GM12878 (cell line): ENCODE data around the gene ZNF79. TPM values are rescaled to one million over a fixed set of nuclear protein-coding genes. Genes with fewer than 3 reads are reported as not detected.

Experiments used
- ATAC-seq: fragments of 200-7000 bp; cut with Tn5 transposase; 3 replicates; pipeline ENCODE4 v1.9.1; 2020; ENCODE audit warnings: mild to moderate bottlenecking, moderate library complexity
- BruUV-seq: library from RNA; stranded (reverse); fragments of 400-500 nt; replicated peaks from 2 replicates; lab custom pipeline; 2021; lab: Mats Ljungman, UMichigan
- CTCF ChIA-PET: fragments of 300-600 bp; sonication (Branson Sonifier 250); formaldehyde crosslinking; extraction: SDS; loops from one replicate; lab custom pipeline; 2021; ENCODE audit warnings: inconsistent platforms; lab: Yijun Ruan, JAX
- POLR2A ChIA-PET: fragments of 350-600 bp; formaldehyde crosslinking; extraction: SDS; loops from one replicate; lab custom pipeline; 2021; ENCODE audit warnings: inconsistent platforms; lab: Charles Lee
- RAD21 ChIA-PET: fragments of 300-600 bp; sonication (Branson Sonifier 250); formaldehyde crosslinking; loops from one replicate; lab custom pipeline; 2023; ENCODE audit warnings: antibody characterized with exemption; ENCODE audit not compliant: unreplicated experiment; lab: Charles Lee
- SMC1A ChIA-PET: fragments of 300-600 bp; sonication (Branson Sonifier 250); formaldehyde crosslinking; loops from one replicate; lab custom pipeline; 2023; ENCODE audit not compliant: unreplicated experiment, uncharacterized antibody; lab: Charles Lee
- DNase-seq: peaks from one replicate; pipeline ENCODE4 v3.0.0-alpha.2; 2011; ENCODE audit warnings: low read depth, low spot score
- FAIRE-seq: peaks from 3 replicates; lab custom pipeline; 2011; peaks lifted over from hg19 to GRCh38; lab: Jason Lieb, UNC
- H2AFZ ChIP-seq: 2 replicates; pipeline ENCODE4 v1.6.0; 2011; ENCODE audit warnings: low read depth, low read length, control low read depth; ENCODE audit not compliant: control insufficient read depth
- H3K27ac ChIP-seq: 2 replicates; pipeline ENCODE4 v1.5.1; 2011; ENCODE audit warnings: control low read depth; ENCODE audit not compliant: control insufficient read depth, insufficient read depth
- H3K27me3 ChIP-seq, 2 experiments: replicated peaks in 1 of 2; 2 replicates each; pipeline versions ENCODE4 v1.6.0 to v1.6.1; 2011; ENCODE audit warnings: low read length in 1 of 2; ENCODE audit not compliant: control insufficient read depth in 2 of 2, insufficient read depth in 2 of 2
- H3K36me3 ChIP-seq, 2 experiments: 2 replicates each; pipeline ENCODE4 v1.5.1; 2011; ENCODE audit warnings: low read length in 1 of 2; ENCODE audit not compliant: control insufficient read depth in 2 of 2, insufficient read depth in 2 of 2
- H3K4me1 ChIP-seq: 2 replicates; pipeline ENCODE4 v1.6.1; 2011; ENCODE audit warnings: mild to moderate bottlenecking, low read length, moderate library complexity, mixed read lengths; ENCODE audit not compliant: control insufficient read depth, insufficient read depth
- H3K4me2 ChIP-seq: 2 replicates; pipeline ENCODE4 v1.6.0; 2011; ENCODE audit warnings: control low read depth; ENCODE audit not compliant: control insufficient read depth, insufficient read depth
- H3K4me3 ChIP-seq: fragments of 200-600 bp; sonication (generic); 2 replicates; pipeline ENCODE4 v1.5.1; 2016
- H3K79me2 ChIP-seq: 2 replicates; pipeline ENCODE4 v1.6.0; 2011; ENCODE audit warnings: low read length; ENCODE audit not compliant: control insufficient read depth, insufficient read depth
- H3K9ac ChIP-seq: 2 replicates; pipeline ENCODE4 v1.8.0; 2011; ENCODE audit warnings: low read length, control low read depth, mixed read lengths; ENCODE audit not compliant: control insufficient read depth, insufficient read depth
- H3K9me3 ChIP-seq: replicated peaks from 3 replicates; pipeline ENCODE4 v1.5.1; 2011; ENCODE audit warnings: mild to moderate bottlenecking, low read length; ENCODE audit not compliant: control insufficient read depth, insufficient read depth
- H4K20me1 ChIP-seq: 2 replicates; pipeline ENCODE4 v1.6.0; 2011; ENCODE audit not compliant: control insufficient read depth, insufficient read depth
- ATF7 ChIP-seq: fragments of 450-650 bp; IDR thresholded peaks from 2 replicates; pipeline ENCODE4 v1.6.1; 2016; ENCODE audit warnings: low read depth, mild to moderate bottlenecking
- BACH1 ChIP-seq: fragments of 450-650 bp; IDR thresholded peaks from 2 replicates; pipeline ENCODE4 v1.6.1; 2017; ENCODE audit warnings: mild to moderate bottlenecking, borderline replicate concordance
- FOXM1 ChIP-seq: IDR thresholded peaks from 2 replicates; pipeline ENCODE4 v1.6.1; 2012; ENCODE audit warnings: low read depth, mild to moderate bottlenecking, inconsistent platforms, low read length, moderate library complexity
- MTA3 ChIP-seq: IDR thresholded peaks from 2 replicates; pipeline ENCODE4 v1.6.1; 2012; ENCODE audit warnings: low read length, inconsistent platforms, borderline replicate concordance
- NFIC ChIP-seq: IDR thresholded peaks from 2 replicates; pipeline ENCODE4 v1.6.1; 2012; ENCODE audit warnings: low read depth, mild to moderate bottlenecking, inconsistent platforms, low read length, moderate library complexity
- NFYB ChIP-seq: IDR thresholded peaks from 2 replicates; pipeline ENCODE4 v1.6.1; 2011; ENCODE audit warnings: low read depth, mild to moderate bottlenecking, low read length, improper control_type of control experiment, moderate library complexity; ENCODE audit not compliant: insufficient read depth
- PAX8 ChIP-seq: fragments of 450-650 bp; IDR thresholded peaks from 2 replicates; pipeline ENCODE4 v1.6.1; 2017; ENCODE audit warnings: mild to moderate bottlenecking, moderate library complexity
- SMAD5 ChIP-seq: IDR thresholded peaks from 2 replicates; pipeline ENCODE4 v1.6.1; 2016; ENCODE audit warnings: antibody characterized with exemption, low read depth
- STAT3 ChIP-seq: IDR thresholded peaks from 2 replicates; pipeline ENCODE4 v1.6.1; 2011; ENCODE audit warnings: low read depth, low read length, improper control_type of control experiment
- TARDBP ChIP-seq: IDR thresholded peaks from 2 replicates; pipeline ENCODE4 v1.6.1; 2016; ENCODE audit warnings: borderline replicate concordance
- WGBS: methylation state at CpG from one replicate; pipeline ENCODE4 v1.1.6; 2016; ENCODE audit warnings: low lambda C conversion rate; ENCODE audit not compliant: insufficient replicate concordance, insufficient coverage; ENCODE audit errors: missing lambda C conversion rate; 5-methylcytosine and 5-hydroxymethylcytosine counted together
- in situ Hi-C: fragments of 300-500 bp; cut with MboI; formaldehyde crosslinking; loops from 9 replicates; pipeline ENCODE4 v1.14.3; 2018; ENCODE audit warnings: mixed read lengths
- intact Hi-C: fragments of 100-400 bp; cut with micrococcal nuclease; formaldehyde crosslinking; loops from one replicate; pipeline ENCODE4 v1.14.2; 2022; ENCODE audit not compliant: unreplicated experiment
- polyA plus RNA-seq, 11 experiments: library from polyadenylated mRNA; depleted of rRNA in 4 of 11; unstranded in 6 of 11; stranded (reverse) in 5 of 11; fragments of >200 nt; fragmentation: Nextera tagmentation in 4 of 11; fragmentation: Illumina TruSeq in 1 of 11; extraction: Ambion mirVana in 4 of 11; extraction: Trizol in 1 of 11; gene quantifications; 1 replicate in 1 of 11; 2 replicates in 10 of 11; pipeline versions ENCODE4 v1.2.1 to v1.2.3, GENCODE V29; 2011 to 2016; ENCODE audit warnings: inconsistent platforms in 2 of 11, missing spikeins in 2 of 11, low read depth in 1 of 11
- total RNA-seq, 4 experiments: library from RNA; depleted of rRNA in 3 of 4; stranded (reverse); fragments of >200 nt in 3 of 4; fragmentation: Illumina TruSeq in 1 of 4; extraction: Trizol in 1 of 4; gene quantifications; 2 replicates each; pipeline versions ENCODE4 v1.2.1 to v1.2.3, GENCODE V29; 2013 to 2021
- TF ChIP-seq, protein P1 (sequence below): IDR thresholded peaks from 2 replicates; pipeline ENCODE4 v1.6.1; 2011; ENCODE audit warnings: low read depth, low read length, improper control_type of control experiment, borderline replicate concordance
- TF ChIP-seq, protein P2 (sequence below): IDR thresholded peaks from 2 replicates; pipeline ENCODE4 v1.6.1; 2012; ENCODE audit warnings: improper control_type of control experiment, low read depth, low read length; ENCODE audit not compliant: insufficient replicate concordance

ZNF79 gene
- total and polyA plus RNA-seq, 10 of the 15 experiments (the other 5 are each of a cell fraction or from before 2014, with no cell fraction given) = 1.8 to 14.1 (median 11.7) TPM

DNA sequence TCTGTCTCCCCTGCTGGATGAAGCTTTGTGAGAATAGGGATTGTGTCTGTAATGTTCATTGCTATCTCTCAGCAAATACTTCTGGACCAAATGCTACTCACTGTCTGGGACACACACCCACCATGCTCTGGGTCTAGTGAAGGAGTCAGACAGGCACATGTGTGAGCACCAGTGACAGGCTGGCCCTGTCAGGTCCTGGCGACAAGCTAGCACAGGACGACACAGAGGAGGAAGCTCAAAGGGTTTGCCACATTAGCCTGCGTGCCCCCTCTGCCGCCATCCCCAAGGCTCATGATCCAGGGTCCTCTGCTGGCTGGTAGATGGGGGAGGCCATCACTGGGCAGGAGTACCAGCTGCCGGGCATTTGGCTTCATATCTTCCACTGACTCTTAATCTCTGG lies 50.4 kb downstream of the ZNF79 start:
- no peaks in the 10 kb centered on the region for H3K79me2 ChIP-seq
- H2AFZ ChIP-seq = no peak overlapping the region
- in situ Hi-C loops = no loop called here
- no peak overlapping the region for H3K4me2 ChIP-seq
- H3K27me3 ChIP-seq = no peaks in the 10 kb centered on the region
- no peaks in the 10 kb centered on the region for H4K20me1 ChIP-seq
- H3K4me1 ChIP-seq = no peaks in the 10 kb centered on the region
- ChIA-PET POLR2A (no interaction called here), CTCF (no interaction called here), RAD21 (no interaction called here), SMC1A (no interaction called here)
- H3K9ac ChIP-seq = no peak overlapping the region
- no peaks in the 10 kb centered on the region for H3K9me3 ChIP-seq
- intact Hi-C loops = no loop called here
- H3K36me3 ChIP-seq = peaks cover 0 to 5% of the 10 kb centered on the region in 2 experiments; a peak in 2 of 4 replicates
- no peak overlapping the region for H3K27ac ChIP-seq
- no peak for FAIRE-seq
- H3K4me3 ChIP-seq = no peak overlapping the region
- BruUV-seq = no TSS peak
- WGBS = 98% methylated on average over 5 of the region's 5 CpGs
- TF ChIP-seq, protein P1, sequence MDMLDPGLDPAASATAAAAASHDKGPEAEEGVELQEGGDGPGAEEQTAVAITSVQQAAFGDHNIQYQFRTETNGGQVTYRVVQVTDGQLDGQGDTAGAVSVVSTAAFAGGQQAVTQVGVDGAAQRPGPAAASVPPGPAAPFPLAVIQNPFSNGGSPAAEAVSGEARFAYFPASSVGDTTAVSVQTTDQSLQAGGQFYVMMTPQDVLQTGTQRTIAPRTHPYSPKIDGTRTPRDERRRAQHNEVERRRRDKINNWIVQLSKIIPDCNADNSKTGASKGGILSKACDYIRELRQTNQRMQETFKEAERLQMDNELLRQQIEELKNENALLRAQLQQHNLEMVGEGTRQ = no peak
- TF ChIP-seq FOXM1 = no peak
- no peak for ATAC-seq
- no peak for DNase-seq

DNA sequence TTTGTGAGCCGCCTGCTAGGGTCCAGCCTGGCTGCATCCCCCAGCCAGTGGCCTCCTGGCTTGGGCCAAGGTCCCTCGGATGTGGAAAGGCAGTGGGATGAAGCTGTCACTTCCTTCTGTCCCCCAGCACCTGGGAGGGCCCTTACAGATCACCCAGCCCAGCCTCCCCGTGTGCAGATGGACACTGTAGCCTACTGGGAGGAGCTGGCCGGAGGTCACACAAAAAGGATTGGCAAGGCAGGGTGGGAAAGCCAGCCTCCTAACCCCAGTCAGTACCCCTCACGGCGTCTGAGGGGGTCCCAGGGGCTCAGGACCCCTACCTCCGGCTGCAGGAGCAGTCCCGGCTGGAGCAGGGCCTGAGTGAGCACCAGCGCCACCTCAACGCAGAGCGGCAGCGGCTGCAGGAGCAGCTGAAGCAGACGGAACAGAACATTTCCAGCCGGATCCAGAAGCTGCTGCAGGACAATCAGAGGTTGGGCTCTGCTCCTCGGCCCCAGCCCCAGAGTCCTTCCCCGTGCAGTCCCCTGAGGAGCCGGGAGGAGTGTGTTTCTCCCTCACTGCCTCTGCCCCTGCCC lies 55.4 kb downstream of the ZNF79 start:
- RAD21 ChIA-PET = no interaction called here
- intact Hi-C loops (no loop called here), in situ Hi-C loops (no loop called here)
- Histone ChIP-seq H3K27ac (no peak overlapping the region), H3K4me3 (no peak overlapping the region), H3K4me1 (no peaks in the 10 kb centered on the region), H3K4me2 (no peak overlapping the region), H3K27me3 (no peaks in the 10 kb centered on the region), H4K20me1 (no peaks in the 10 kb centered on the region), H3K9me3 (no peaks in the 10 kb centered on the region), H2AFZ (no peak overlapping the region), H3K36me3 (peaks cover 3 to 9% of the 10 kb centered on the region in 2 experiments), H3K9ac (no peak overlapping the region), H3K79me2 (no peaks in the 10 kb centered on the region)
- CTCF ChIA-PET = no interaction called here
- DNase-seq (no peak), ATAC-seq (no peak), FAIRE-seq (no peak)
- POLR2A ChIA-PET = no interaction called here
- no TSS peak for BruUV-seq
- WGBS = 92% methylated on average over 17 of the region's 17 CpGs
- SMC1A ChIA-PET = no interaction called here
- TF ChIP-seq NFIC (no peak), BACH1 (no peak), NFYB (no peak), STAT3 (no peak), SMAD5 (no peak), PAX8 (no peak), MTA3 (no peak), ATF7 (no peak), TARDBP (no peak)
- TF ChIP-seq, protein P2, sequence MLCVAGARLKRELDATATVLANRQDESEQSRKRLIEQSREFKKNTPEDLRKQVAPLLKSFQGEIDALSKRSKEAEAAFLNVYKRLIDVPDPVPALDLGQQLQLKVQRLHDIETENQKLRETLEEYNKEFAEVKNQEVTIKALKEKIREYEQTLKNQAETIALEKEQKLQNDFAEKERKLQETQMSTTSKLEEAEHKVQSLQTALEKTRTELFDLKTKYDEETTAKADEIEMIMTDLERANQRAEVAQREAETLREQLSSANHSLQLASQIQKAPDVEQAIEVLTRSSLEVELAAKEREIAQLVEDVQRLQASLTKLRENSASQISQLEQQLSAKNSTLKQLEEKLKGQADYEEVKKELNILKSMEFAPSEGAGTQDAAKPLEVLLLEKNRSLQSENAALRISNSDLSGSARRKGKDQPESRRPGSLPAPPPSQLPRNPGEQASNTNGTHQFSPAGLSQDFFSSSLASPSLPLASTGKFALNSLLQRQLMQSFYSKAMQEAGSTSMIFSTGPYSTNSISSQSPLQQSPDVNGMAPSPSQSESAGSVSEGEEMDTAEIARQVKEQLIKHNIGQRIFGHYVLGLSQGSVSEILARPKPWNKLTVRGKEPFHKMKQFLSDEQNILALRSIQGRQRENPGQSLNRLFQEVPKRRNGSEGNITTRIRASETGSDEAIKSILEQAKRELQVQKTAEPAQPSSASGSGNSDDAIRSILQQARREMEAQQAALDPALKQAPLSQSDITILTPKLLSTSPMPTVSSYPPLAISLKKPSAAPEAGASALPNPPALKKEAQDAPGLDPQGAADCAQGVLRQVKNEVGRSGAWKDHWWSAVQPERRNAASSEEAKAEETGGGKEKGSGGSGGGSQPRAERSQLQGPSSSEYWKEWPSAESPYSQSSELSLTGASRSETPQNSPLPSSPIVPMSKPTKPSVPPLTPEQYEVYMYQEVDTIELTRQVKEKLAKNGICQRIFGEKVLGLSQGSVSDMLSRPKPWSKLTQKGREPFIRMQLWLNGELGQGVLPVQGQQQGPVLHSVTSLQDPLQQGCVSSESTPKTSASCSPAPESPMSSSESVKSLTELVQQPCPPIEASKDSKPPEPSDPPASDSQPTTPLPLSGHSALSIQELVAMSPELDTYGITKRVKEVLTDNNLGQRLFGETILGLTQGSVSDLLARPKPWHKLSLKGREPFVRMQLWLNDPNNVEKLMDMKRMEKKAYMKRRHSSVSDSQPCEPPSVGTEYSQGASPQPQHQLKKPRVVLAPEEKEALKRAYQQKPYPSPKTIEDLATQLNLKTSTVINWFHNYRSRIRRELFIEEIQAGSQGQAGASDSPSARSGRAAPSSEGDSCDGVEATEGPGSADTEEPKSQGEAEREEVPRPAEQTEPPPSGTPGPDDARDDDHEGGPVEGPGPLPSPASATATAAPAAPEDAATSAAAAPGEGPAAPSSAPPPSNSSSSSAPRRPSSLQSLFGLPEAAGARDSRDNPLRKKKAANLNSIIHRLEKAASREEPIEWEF = no peak
